Type B pancreatic cell (in vitro differentiated cells): ENCODE measurements around the gene RAD51AP1. TPM values are rescaled to one million over a fixed set of nuclear protein-coding genes. Genes with fewer than 3 reads are reported as not detected.

ENCODE experiments used
- total RNA-seq: library from RNA; stranded (reverse); gene quantifications from 2 replicates; pipeline ENCODE4 v1.2.1, GENCODE V29; 2021; ENCODE audit warnings: low replicate concordance

RAD51AP1 gene
- total RNA-seq, 1 donor from 2014 or later = 26.6 TPM

Other genes starting within 250 kb of the RAD51AP1 start
- 17.2 and 51.5 TPM in 2 replicates for gene TIGAR, start 217.7 kb upstream of the RAD51AP1 start, total RNA-seq
- gene FGF23, start 159.2 kb upstream of the RAD51AP1 start, total RNA-seq = 0.10 TPM in 1 of 2 replicates, not detected in the other
- gene FGF6, start 93.1 kb upstream of the RAD51AP1 start, total RNA-seq = not detected in 2 replicates
- gene DYRK4, start 23.3 kb downstream of the RAD51AP1 start, total RNA-seq = 31.6 and 57.7 TPM in 2 replicates
- gene AKAP3, start 110.2 kb downstream of the RAD51AP1 start, total RNA-seq = 3.8 and 7.6 TPM in 2 replicates
- 90.5 and 272 TPM in 2 replicates for gene NDUFA9, start 110.2 kb downstream of the RAD51AP1 start, total RNA-seq
- 5.2 and 7.1 TPM in 2 replicates for gene GALNT8, start 181.5 kb downstream of the RAD51AP1 start, total RNA-seq